ENCODE measurements around the gene BLTP3A.
"Not testable (repeated sequence)": the region's sequence is repeated elsewhere in the genome, so short reads cannot be mapped to it uniquely, and the experiment has no call there.

BLTP3A gene

GRCh38 chr6:34791164-34791700, 651 bp upstream of the BLTP3A start:
- DNase-seq (ENCODE audit: low read depth in 2 of 2): peak in 1 of 2 donors; percentile 19

- DNase-seq (ENCODE audit: low read depth in 2 of 2): no peak
Observed at GRCh38 chr6:34792605-34793500, 970 bp downstream of the BLTP3A start.

- no peak for DNase-seq (ENCODE audit: low read depth in 2 of 2)
Observed at GRCh38 chr6:34793877-34794276, 2.0 kb downstream of the BLTP3A start.

- DNase-seq (ENCODE audit: low read depth in 2 of 2): no peak
Observed at GRCh38 chr6:34795836-34796425, 4.0 kb downstream of the BLTP3A start.

GRCh38 chr6:34798057-34798456, 6.2 kb downstream of the BLTP3A start:
- DNase-seq (ENCODE audit: low read depth in 2 of 2): no peak

GRCh38 chr6:34799547-34799946, 7.7 kb downstream of the BLTP3A start:
- DNase-seq (ENCODE audit: low read depth in 2 of 2): no peak

- no peak for DNase-seq (ENCODE audit: low read depth in 2 of 2)
Observed at GRCh38 chr6:34804543-34804942, 12.7 kb downstream of the BLTP3A start.

GRCh38 chr6:34805074-34805473, 13.2 kb downstream of the BLTP3A start:
- DNase-seq (ENCODE audit: low read depth in 2 of 2): not testable (repeated sequence)

GRCh38 chr6:34806738-34807453, 15.0 kb downstream of the BLTP3A start:
- DNase-seq (ENCODE audit: low read depth in 2 of 2): no peak

GRCh38 chr6:34808473-34808872, 16.6 kb downstream of the BLTP3A start:
- not testable (repeated sequence) for DNase-seq (ENCODE audit: low read depth in 2 of 2)

GRCh38 chr6:34809419-34809818, 17.5 kb downstream of the BLTP3A start:
- not testable (repeated sequence) for DNase-seq (ENCODE audit: low read depth in 2 of 2)

- no peak for DNase-seq (ENCODE audit: low read depth in 2 of 2)
Observed at GRCh38 chr6:34810017-34810882, 18.4 kb downstream of the BLTP3A start.

GRCh38 chr6:34810936-34811632, 19.2 kb downstream of the BLTP3A start:
- no peak for DNase-seq (ENCODE audit: low read depth in 2 of 2)

- no peak for DNase-seq (ENCODE audit: low read depth in 2 of 2)
Observed at GRCh38 chr6:34813028-34813713, 21.3 kb downstream of the BLTP3A start.

GRCh38 chr6:34816635-34817301, 24.9 kb downstream of the BLTP3A start:
- no peak for DNase-seq (ENCODE audit: low read depth in 2 of 2)

GRCh38 chr6:34817446-34817845, 25.6 kb downstream of the BLTP3A start:
- DNase-seq (ENCODE audit: low read depth in 2 of 2): no peak

GRCh38 chr6:34818872-34819570, 27.1 kb downstream of the BLTP3A start:
- DNase-seq (ENCODE audit: low read depth in 2 of 2): not testable (repeated sequence)

- DNase-seq (ENCODE audit: low read depth in 2 of 2): no peak
Observed at GRCh38 chr6:34819571-34820480, 27.9 kb downstream of the BLTP3A start.
